HG03103 (cell line): Measurements from ENCODE around the gene IPCEF1.

Experiments
- ATAC-seq: cut with Tn5 transposase; IDR thresholded peaks from one replicate; pipeline ENCODE4 v1.9.1; 2021; ENCODE audit warnings: low read depth; ENCODE audit not compliant: unreplicated experiment

Gene IPCEF1

DNA sequence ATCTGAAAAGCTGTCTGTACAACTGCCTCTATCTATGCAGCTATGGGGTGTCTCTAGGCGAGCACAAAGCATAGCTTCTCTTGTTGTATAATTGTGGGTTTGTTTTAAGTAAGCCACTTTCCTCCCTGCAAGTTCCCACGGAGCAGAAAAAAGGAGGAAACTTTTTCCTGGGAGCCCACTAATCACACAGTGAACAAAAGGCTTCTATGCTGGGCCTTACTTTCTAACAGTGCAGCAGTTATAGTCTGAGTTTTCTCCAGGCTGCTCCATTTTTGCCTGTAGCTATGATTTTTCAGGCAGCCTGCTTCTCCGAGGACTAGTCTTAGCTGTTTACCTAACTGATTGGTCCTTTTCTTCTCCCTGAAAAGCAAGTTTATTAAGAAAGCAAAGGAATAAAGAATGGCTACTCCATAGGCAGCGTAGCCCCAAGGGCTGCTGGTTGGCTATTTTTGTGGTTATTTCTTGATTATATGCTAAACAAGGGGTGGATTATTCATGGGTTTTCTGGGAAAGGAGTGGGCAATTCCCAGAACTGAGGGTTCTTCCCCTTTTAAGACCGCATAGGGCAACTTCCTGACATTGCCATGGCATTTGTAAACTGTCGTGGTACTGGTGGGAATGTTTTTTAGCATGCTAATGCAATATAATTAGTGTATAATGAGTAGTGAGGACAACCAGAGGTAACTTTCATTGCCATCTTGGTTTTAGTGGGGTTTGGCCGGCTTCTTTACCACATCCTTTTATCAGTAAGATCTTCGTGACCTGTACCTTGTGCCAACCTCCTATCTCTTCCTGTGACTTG, 233.2 kb downstream of the IPCEF1 start:
- no peak for ATAC-seq

GRCh38 chr6:154122195-154122925, 234.2 kb downstream of the IPCEF1 start:
- no peak for ATAC-seq

DNA sequence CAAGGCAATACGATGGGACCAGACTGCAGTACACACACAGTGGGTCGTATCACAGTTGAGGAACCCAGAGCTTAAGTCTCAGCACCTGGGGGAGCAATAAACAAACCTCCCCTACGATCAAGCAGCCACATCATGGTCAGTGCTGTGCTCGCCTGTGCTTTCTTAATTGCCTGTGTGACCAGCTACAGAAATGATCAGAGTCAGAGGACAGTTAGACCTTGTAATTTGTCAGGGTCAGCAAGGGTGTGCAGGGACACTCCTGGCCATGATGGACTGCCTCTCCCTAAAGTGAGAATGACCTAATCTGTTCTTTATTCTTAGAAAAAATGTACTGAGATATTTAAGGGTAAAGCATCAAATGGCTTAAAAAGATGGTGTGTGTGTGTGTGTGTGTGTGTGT, 239.1 kb downstream of the IPCEF1 start:
- ATAC-seq: no peak

DNA sequence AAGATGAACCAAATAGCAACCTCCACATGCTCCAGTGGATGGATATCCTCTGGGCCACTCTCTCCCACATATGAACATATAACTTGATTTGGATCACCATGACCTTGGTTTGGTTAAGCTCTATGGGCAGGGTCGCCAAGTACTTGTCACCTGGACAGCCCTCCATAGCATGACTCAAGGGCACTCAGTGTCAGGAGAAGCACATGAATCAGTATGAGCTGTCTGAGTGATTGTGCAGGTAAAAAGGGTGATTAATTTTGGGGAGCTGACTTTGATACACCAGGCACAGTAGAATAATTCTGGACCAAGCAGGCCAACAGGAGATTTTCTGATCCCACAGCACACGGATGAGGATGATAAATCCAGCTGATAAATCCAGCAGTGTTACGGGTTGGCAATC, 243.2 kb downstream of the IPCEF1 start:
- ATAC-seq: no peak

DNA sequence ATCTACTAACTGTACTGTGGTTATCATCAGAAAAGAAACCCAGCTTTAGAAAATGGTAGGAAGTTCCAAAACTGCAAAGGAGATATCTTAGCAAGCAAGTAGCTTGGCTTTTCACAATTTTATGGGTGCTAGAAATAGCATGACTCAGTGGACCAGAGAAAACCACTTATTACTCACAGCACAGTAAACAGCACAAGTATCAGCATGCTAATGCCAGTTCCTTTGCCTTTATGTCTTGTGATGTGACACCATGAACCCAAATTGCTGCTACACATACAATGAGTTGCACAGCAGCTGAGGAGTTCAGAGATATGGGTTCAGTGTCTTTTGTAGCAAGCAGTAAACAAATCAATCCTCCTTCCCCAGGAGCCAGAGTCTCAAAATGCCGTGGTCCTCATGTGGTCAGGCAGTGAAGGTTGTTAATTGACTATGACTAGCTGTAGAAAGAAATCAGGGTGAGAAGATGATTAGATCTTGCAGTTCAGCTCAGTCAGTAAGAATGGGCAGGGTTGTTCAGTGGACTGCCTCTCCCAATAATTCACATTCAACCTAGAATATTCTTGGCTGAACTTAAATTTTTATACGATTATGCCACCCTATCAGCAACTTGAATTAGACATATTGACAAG, 244.3 kb downstream of the IPCEF1 start:
- no peak for ATAC-seq

DNA sequence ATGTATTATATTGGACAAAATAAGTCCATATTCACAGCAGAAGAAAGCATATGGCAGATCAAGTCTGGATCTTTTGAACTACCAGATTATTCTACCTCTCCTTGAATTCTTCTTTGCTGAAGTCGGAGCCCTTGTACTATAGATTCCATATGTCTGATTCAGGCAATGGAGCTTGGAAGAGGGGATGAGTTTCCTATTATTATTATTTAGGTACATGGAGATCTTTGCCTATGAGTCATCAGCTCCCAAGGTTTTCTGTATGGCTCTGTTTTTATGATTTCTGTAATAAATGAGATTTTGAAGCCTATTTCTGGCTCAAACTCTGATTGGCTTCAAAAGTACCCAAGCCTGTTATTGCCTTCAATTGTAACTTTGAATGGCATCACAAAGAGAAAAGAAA, 245.6 kb downstream of the IPCEF1 start:
- no peak for ATAC-seq

DNA sequence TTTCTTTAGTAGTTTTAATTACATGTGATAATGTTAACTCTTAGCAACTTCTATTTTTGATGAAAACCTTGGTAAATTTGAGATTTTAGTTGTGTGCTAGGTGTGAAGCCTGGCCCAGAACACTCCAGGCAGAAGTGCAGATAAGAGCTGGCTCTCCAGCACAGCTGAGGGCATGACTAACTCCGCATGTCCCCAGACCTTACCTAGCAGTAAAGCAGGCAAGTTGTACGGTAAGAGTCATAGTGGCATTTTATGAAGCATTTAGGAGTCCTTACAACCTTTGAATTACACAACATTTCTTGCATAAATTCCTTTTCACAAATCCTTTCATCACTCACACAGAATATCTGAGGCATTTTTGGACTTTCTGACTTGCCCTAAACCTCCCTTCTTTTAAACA, 250.4 kb downstream of the IPCEF1 start:
- ATAC-seq: no peak
